Limb (tissue), 2 donors: Measurements from ENCODE around the gene HMX2.
"Not testable (repeated sequence)": the region's sequence is repeated elsewhere in the genome, so short reads cannot be mapped to it uniquely, and the experiment has no call there.

ENCODE experiments used
- DNase-seq, 2 donors: peaks; one replicate each; pipeline ENCODE4 v3.0.0-alpha.2; 2016; ENCODE audit errors: extremely low spot score in 2 of 2

The HMX2 gene

GRCh38 chr10:123150271-123150985 is 2.5 kb downstream of the HMX2 start:
- no peak for DNase-seq

- peak in 1 of 2 donors; percentile 57 for DNase-seq
Measured at GRCh38 chr10:123150986-123151736, 3.2 kb downstream of the HMX2 start.

GRCh38 chr10:123151737-123152135 is 3.8 kb downstream of the HMX2 start:
- no peak for DNase-seq

- DNase-seq: no peak
Measured at GRCh38 chr10:123153486-123154091, 5.7 kb downstream of the HMX2 start.

- peak; percentile 97 to 100 for DNase-seq
Measured at GRCh38 chr10:123154092-123154710, 6.3 kb downstream of the HMX2 start, which contains the start of gene BUB3. Gene BUB3 (plus strand): TSS chr10:123154402. CDS start chr10:123154918, 516 bp downstream.

- peak in 1 of 2 donors; percentile 76 for DNase-seq
Measured at GRCh38 chr10:123154711-123155505, 7.0 kb downstream of the HMX2 start.

GRCh38 chr10:123156078-123156477 is 8.1 kb downstream of the HMX2 start:
- no peak for DNase-seq

DNA sequence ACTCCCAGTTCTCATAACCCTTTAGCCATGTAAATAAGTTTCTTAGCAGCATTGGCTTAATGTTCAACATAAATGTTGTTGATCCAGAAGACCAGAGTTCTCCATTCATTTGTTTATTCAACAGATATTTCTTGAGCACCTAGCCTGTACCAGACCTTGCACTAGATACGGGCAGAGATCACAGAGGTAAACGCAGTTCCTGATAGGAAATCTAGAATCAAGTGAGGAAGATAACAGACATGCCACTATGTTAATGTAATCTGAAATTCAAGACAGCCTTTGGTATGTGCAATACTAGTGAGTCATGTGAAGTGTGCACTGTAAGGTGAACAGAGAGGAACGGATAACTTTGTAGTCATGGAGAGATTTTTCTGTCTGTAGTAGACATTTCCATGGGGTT is 9.3 kb downstream of the HMX2 start:
- no peak for DNase-seq

DNA sequence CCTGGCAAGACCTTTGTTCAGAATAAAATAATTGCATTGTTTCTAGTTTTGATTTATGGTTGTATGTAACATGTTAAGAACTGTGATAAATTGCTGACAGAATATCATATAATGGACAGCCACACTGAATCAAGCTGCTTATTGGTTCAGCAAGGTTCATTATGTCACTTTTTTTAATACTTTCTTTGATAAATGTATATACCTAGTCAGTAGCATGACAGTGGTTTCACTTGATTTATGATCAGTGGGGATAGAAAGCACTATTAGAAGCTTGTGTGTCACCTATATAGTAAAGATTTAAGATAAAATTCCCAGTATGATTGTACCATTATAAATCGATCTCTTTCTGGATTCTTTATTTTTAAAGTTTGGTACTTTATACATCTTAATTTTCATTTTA is 10.7 kb downstream of the HMX2 start:
- no peak for DNase-seq

- no peak for DNase-seq
Measured at GRCh38 chr10:123160311-123160980, 12.5 kb downstream of the HMX2 start.

- no peak for DNase-seq
Measured at GRCh38 chr10:123164319-123164718, 16.4 kb downstream of the HMX2 start.

DNA sequence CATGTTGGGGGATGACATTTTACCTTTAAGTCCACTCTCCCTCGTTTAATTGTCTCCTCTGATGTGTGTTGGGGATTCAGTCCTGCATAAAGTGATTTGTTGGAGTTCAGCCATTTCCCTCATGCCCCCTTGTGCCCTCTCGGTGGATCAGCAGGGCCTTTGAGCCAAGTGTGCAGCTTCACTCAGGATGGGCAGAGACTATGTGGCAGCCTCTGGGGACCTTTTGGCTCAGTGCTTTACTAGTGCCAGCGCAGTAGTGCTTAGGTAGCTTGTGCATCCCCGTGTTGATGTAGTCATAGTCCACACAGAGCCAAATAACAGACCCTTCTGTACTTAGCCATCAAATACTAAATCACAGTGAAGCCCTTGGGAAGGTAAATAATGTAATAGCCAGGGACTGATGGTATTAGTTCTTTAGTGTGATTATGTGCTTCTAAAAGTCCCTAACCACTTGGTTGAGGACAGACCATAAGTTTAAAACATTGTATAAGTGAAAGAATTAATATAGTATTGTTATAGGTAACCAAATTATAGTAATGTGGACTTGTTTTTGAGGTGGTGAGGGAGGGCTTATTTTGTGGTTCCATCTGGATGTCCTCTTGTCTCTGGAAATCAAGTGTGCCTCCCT is 17.6 kb downstream of the HMX2 start:
- DNase-seq: no peak

DNA sequence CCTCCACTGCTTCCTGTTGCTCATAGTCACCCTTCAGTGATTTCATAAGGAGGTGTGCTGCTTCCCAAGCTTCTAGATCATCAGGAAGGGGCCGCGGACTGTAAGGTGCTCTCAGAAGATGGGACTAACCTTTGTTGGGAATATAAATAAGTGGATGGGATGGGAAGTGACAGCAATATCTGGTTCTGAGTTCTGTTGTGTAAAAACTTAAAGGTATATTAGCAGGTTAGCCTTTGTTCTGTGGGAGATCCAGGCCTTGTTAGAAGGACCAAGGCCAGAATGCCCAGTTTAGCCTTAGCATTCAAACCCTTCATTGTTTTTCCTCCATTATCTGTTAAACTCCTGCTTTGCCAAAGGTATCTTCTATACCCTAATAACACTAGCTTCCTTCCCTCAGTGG is 18.7 kb downstream of the HMX2 start:
- DNase-seq: no peak

DNA sequence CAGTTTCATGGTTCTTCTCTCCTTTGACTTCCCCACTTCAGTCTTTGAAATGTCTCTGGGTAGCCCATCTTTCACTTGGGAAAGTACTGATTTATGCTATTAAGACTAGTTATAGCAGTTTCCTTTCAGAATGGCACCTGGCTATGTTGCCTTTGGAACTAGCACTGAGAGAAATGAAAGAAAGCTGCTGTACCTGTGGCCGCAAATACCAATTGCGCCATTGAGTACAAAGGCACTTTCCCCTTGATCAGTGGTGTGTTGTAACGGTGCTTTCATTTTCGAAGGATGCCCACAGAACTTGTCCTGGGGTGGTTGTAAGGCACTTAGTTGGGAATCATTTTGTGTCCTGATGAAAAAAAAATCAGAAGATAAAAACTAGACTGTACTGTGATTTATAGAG is 23.0 kb downstream of the HMX2 start:
- no peak for DNase-seq

- not testable (repeated sequence) for DNase-seq
Measured at GRCh38 chr10:123171616-123172015, 23.7 kb downstream of the HMX2 start.

DNA sequence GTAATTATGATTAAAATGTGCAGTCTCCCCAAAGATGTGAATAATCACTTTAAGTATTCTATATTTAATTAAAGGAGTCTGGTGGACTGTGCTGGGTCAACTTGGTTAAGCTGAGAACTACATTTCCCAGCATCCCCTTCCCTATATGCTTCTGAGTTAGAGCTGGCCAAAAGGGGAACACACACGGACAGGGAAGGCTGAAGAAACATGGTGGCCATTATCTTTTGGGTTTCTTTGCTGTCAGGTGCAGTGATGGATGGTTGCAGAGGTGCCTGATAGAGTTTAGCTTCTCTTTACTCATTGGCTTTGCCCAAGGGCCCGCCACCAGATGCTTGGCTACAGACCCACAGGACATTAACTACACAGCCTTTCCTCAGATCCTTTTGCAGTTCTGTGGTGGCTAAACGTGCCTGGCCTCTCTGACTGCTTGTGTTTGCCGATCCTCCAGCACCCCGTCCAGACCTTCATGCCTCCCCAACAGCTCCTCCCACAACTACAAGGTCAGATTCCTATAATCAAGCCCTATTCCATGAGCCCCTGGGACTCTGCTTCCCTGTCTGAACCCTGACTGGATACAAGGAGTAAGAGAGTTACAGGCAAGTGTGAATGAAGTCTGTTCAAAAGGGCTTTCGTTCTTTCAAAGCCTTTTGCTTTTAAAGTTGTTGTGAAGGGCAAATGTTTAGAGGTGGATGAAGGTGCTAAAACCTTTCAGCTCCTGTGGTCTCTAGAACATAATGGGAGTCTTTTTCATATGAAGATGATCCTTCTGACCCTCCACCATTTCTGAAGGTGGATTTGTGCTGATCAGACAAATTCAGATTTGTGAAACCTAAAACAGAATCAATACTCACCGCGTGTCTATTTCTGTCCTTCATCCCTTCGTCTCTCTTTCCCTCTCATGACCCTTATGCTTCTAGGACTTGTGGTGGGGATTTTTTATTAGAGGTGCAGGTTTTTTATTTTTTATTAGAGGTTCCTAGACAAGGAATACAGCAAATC is 27.8 kb downstream of the HMX2 start:
- DNase-seq: no peak

DNA sequence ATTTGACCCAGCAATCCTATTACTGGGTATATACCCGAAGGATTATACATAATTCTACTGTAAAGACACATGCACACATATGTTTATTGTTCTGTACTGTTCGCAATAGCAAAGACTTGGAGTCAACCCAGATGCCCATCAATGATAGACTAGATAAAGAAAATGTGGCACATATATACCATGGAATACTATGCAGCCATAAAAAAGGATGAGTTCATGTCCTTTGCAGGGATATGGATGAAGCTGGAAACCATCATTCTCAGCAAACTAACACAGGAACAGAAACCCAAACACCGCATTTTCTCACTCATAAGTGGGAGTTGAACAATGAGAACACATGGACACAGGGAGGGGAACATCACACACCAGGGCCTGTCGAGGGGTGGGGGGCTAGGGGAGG is 30.5 kb downstream of the HMX2 start:
- DNase-seq: not testable (repeated sequence)

DNA sequence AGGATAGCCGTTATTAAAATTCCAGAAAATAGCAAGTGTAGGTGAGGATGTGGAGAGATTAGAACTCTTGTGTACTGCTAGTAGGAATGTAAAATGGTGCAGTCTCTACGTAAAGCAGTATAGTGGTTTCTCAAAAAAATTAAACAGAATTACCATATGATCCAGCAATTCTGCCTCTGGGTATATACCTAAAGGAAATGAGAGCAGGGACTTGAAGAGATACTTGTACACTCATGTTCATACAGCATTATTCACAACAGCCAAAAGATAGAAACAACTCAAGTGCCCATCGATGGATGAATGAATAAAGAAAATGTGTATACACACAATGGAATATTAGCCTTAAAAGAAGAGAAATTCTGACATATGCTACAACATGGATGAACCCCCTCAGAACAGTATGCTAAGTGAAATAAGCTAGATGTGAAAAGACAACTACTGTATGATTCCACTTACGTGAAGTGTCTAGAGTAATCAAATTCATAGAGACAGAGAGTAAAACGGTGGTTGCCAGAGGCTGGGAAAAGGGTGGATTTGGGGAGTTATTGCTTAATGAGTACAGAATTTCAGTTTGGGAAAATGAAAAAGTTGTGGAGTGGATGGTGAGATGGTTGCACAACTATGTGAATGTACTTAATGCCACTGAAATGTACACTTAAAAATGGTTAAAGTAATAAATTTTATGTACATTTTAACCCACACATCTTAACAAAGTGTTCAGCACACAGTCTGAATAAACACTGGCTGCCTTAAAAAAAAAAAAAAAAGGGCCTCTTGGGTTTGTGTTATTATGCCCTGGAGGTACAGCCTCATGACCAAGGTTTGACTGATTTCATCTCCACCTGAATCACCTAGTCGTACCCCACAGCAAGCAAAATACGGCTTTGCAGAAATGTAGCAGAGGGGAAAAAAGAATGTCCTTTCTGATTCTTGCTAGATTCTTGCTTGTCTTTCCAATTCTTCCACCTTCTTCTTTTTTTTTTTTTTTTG is 32.5 kb downstream of the HMX2 start:
- DNase-seq: no peak
